ENCODE data around the gene SLC25A25. TPM values are rescaled to one million over a fixed set of nuclear protein-coding genes. Genes with fewer than 3 reads are reported as not detected.
"Not testable (repeated sequence)": the region's sequence is repeated elsewhere in the genome, so short reads cannot be mapped to it uniquely, and the experiment has no call there.

Gene SLC25A25
- total RNA-seq, 1 experiment from 2014 or later: 4.1 TPM

- not testable (repeated sequence) for H2AFZ ChIP-seq (ENCODE audit: low read length); H4K20me1 ChIP-seq (ENCODE audit: insufficient read depth, low read depth, low read length); H3K9ac ChIP-seq (ENCODE audit: low read length); H3K9me2 ChIP-seq (replicated peaks; ENCODE audit: insufficient read depth, low read length); H3K27me3 ChIP-seq (ENCODE audit: low read length); H3K9me3 ChIP-seq (ENCODE audit: low read length); H3K36me3 ChIP-seq (ENCODE audit: insufficient read depth, low read length); H3K4me3 ChIP-seq (ENCODE audit: low read length); H3K4me2 ChIP-seq (ENCODE audit: low read depth, low read length, poor library complexity, severe bottlenecking); DNase-seq; H3K27ac ChIP-seq (ENCODE audit: low read length)
- Histone ChIP-seq H3K79me2 (ENCODE audit: low read length) (peaks cover 24% of the 10 kb centered on the region), H3K4me1 (ENCODE audit: low read length) (peaks cover 24% of the 10 kb centered on the region)
Measured at GRCh38 chr9:128129976-128130590, 62.1 kb downstream of the SLC25A25 start.

DNA sequence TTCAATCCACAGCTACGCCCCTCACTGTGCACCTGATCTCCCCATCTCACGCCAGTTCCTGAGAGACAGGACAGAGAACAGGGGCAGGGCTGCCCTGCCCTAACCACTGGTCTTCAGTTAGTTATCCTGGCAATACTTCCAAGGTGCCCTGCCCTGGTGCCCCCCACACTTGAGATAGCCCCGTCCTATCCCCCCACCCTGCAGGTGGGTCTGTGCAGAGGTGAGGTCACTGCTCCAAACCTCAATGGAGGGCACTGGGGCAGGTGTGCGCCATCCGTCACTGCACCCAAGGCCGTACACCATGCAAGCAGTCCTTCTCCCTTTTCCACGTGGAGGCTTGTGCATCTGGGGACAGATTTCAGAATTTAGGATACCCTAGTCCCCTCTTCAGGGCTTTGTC is 62.6 kb downstream of the SLC25A25 start:
- H3K4me3 ChIP-seq (ENCODE audit: low read length); H3K9me2 ChIP-seq (replicated peaks; ENCODE audit: insufficient read depth, low read length); DNase-seq; H3K4me2 ChIP-seq (ENCODE audit: low read depth, low read length, poor library complexity, severe bottlenecking); H2AFZ ChIP-seq (ENCODE audit: low read length); H3K9ac ChIP-seq (ENCODE audit: low read length); H4K20me1 ChIP-seq (ENCODE audit: insufficient read depth, low read depth, low read length); H3K27me3 ChIP-seq (ENCODE audit: low read length); H3K9me3 ChIP-seq (ENCODE audit: low read length); H3K27ac ChIP-seq (ENCODE audit: low read length); H3K36me3 ChIP-seq (ENCODE audit: insufficient read depth, low read length): not testable (repeated sequence)
- Histone ChIP-seq H3K4me1 (ENCODE audit: low read length) (peaks cover 18% of the 10 kb centered on the region), H3K79me2 (ENCODE audit: low read length) (peaks cover 19% of the 10 kb centered on the region)

GRCh38 chr9:128131346-128131745 is 63.3 kb downstream of the SLC25A25 start:
- H3K4me3 ChIP-seq (ENCODE audit: low read length); H2AFZ ChIP-seq (ENCODE audit: low read length); H3K27me3 ChIP-seq (ENCODE audit: low read length); H3K36me3 ChIP-seq (ENCODE audit: insufficient read depth, low read length); H3K9me3 ChIP-seq (ENCODE audit: low read length); DNase-seq; H3K9ac ChIP-seq (ENCODE audit: low read length); H3K27ac ChIP-seq (ENCODE audit: low read length); H4K20me1 ChIP-seq (ENCODE audit: insufficient read depth, low read depth, low read length); H3K4me2 ChIP-seq (ENCODE audit: low read depth, low read length, poor library complexity, severe bottlenecking); H3K9me2 ChIP-seq (replicated peaks; ENCODE audit: insufficient read depth, low read length): not testable (repeated sequence)
- H3K4me1 ChIP-seq (ENCODE audit: low read length): peaks cover 11% of the 10 kb centered on the region
- peaks cover 12% of the 10 kb centered on the region for H3K79me2 ChIP-seq (ENCODE audit: low read length)

- not testable (repeated sequence) for H2AFZ ChIP-seq (ENCODE audit: low read length); H3K9ac ChIP-seq (ENCODE audit: low read length); H3K9me3 ChIP-seq (ENCODE audit: low read length); H3K79me2 ChIP-seq (ENCODE audit: low read length); H4K20me1 ChIP-seq (ENCODE audit: insufficient read depth, low read depth, low read length); DNase-seq; H3K4me3 ChIP-seq (ENCODE audit: low read length); H3K27me3 ChIP-seq (ENCODE audit: low read length); H3K27ac ChIP-seq (ENCODE audit: low read length); H3K9me2 ChIP-seq (replicated peaks; ENCODE audit: insufficient read depth, low read length); H3K4me2 ChIP-seq (ENCODE audit: low read depth, low read length, poor library complexity, severe bottlenecking); H3K36me3 ChIP-seq (ENCODE audit: insufficient read depth, low read length); H3K4me1 ChIP-seq (ENCODE audit: low read length)
Measured at GRCh38 chr9:128132139-128132538, 64.1 kb downstream of the SLC25A25 start.

GRCh38 chr9:128135561-128135960 is 67.5 kb downstream of the SLC25A25 start:
- H4K20me1 ChIP-seq (ENCODE audit: insufficient read depth, low read depth, low read length); H3K27me3 ChIP-seq (ENCODE audit: low read length); H3K4me1 ChIP-seq (ENCODE audit: low read length); H3K9me2 ChIP-seq (replicated peaks; ENCODE audit: insufficient read depth, low read length); H2AFZ ChIP-seq (ENCODE audit: low read length); DNase-seq; H3K4me2 ChIP-seq (ENCODE audit: low read depth, low read length, poor library complexity, severe bottlenecking); H3K27ac ChIP-seq (ENCODE audit: low read length); H3K79me2 ChIP-seq (ENCODE audit: low read length); H3K9ac ChIP-seq (ENCODE audit: low read length); H3K36me3 ChIP-seq (ENCODE audit: insufficient read depth, low read length); H3K4me3 ChIP-seq (ENCODE audit: low read length); H3K9me3 ChIP-seq (ENCODE audit: low read length): not testable (repeated sequence)

GRCh38 chr9:128136816-128137793 is 69.1 kb downstream of the SLC25A25 start:
- H3K27me3 ChIP-seq (ENCODE audit: low read length): no peaks in the 10 kb centered on the region
- H2AFZ ChIP-seq (ENCODE audit: low read length): no peak overlapping the region
- no peaks in the 10 kb centered on the region for H3K79me2 ChIP-seq (ENCODE audit: low read length)
- no peaks in the 10 kb centered on the region for H3K36me3 ChIP-seq (ENCODE audit: insufficient read depth, low read length)
- H3K27ac ChIP-seq (ENCODE audit: low read length): no peak overlapping the region
- H3K4me2 ChIP-seq (ENCODE audit: low read depth, low read length, poor library complexity, severe bottlenecking): no peak overlapping the region
- H4K20me1 ChIP-seq (ENCODE audit: insufficient read depth, low read depth, low read length): no peaks in the 10 kb centered on the region
- H3K9me2 ChIP-seq (replicated peaks; ENCODE audit: insufficient read depth, low read length): no peaks in the 10 kb centered on the region
- DNase-seq: no peak
- H3K4me1 ChIP-seq (ENCODE audit: low read length): no peaks in the 10 kb centered on the region
- H3K9me3 ChIP-seq (ENCODE audit: low read length): no peaks in the 10 kb centered on the region
- H3K4me3 ChIP-seq (ENCODE audit: low read length): no peak overlapping the region
- H3K9ac ChIP-seq (ENCODE audit: low read length): no peak overlapping the region

GRCh38 chr9:128138001-128138400 is 70.0 kb downstream of the SLC25A25 start:
- Histone ChIP-seq H3K27ac (ENCODE audit: low read length) (no peak overlapping the region), H3K9me3 (ENCODE audit: low read length) (no peaks in the 10 kb centered on the region), H3K9ac (ENCODE audit: low read length) (no peak overlapping the region), H3K79me2 (ENCODE audit: low read length) (no peaks in the 10 kb centered on the region), H3K4me3 (ENCODE audit: low read length) (no peak overlapping the region), H4K20me1 (ENCODE audit: insufficient read depth, low read depth, low read length) (no peaks in the 10 kb centered on the region), H3K27me3 (ENCODE audit: low read length) (no peaks in the 10 kb centered on the region), H3K4me1 (ENCODE audit: low read length) (no peaks in the 10 kb centered on the region), H3K4me2 (ENCODE audit: low read depth, low read length, poor library complexity, severe bottlenecking) (no peak overlapping the region), H3K36me3 (ENCODE audit: insufficient read depth, low read length) (no peaks in the 10 kb centered on the region), H2AFZ (ENCODE audit: low read length) (no peak overlapping the region), H3K9me2 (replicated peaks; ENCODE audit: insufficient read depth, low read length) (no peaks in the 10 kb centered on the region)
- DNase-seq: no peak

DNA sequence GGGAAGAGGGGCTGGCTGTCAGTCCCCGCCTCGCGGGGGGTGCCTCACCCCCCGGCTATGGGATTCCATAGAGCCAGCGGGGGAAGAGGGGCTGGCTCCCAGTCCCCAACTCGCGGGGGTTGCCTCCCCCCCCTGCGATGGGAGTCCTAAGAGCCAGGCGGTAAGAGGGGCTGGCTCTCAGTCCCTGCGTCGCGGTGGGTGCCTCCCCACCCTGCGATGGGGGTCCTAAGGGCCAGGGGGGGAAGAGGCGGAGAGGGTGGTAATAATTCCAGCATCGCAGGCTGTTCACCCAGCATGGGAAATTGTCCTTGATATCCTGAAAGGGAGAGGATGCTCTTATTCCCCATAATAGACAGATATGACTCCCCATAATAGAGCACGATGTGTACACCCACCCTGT is 71.6 kb downstream of the SLC25A25 start:
- Histone ChIP-seq H3K36me3 (ENCODE audit: insufficient read depth, low read length) (no peaks in the 10 kb centered on the region), H3K27ac (ENCODE audit: low read length) (no peak overlapping the region), H3K4me1 (ENCODE audit: low read length) (no peaks in the 10 kb centered on the region), H2AFZ (ENCODE audit: low read length) (no peak overlapping the region), H3K4me2 (ENCODE audit: low read depth, low read length, poor library complexity, severe bottlenecking) (no peak overlapping the region), H3K27me3 (ENCODE audit: low read length) (no peaks in the 10 kb centered on the region), H3K79me2 (ENCODE audit: low read length) (no peaks in the 10 kb centered on the region), H3K9ac (ENCODE audit: low read length) (no peak overlapping the region), H4K20me1 (ENCODE audit: insufficient read depth, low read depth, low read length) (no peaks in the 10 kb centered on the region), H3K9me2 (replicated peaks; ENCODE audit: insufficient read depth, low read length) (no peaks in the 10 kb centered on the region), H3K4me3 (ENCODE audit: low read length) (no peak overlapping the region), H3K9me3 (ENCODE audit: low read length) (no peaks in the 10 kb centered on the region)
- no peak for DNase-seq
